Activated CD4-positive, alpha-beta memory T cell treated with anti-CD3 and anti-CD28 coated beads, Interleukin-2, amount 10 ng/mL, durations not matched to agents 7 days and 5 days (primary cell): ENCODE data around the gene SLC16A6. TPM values are rescaled to one million over a fixed set of nuclear protein-coding genes. Genes with fewer than 3 reads are reported as not detected.

Experiments used
- CTCF ChIA-PET: fragments of 350-600 bp; sonication (Branson Sonifier 250); formaldehyde crosslinking; loops from one replicate; lab custom pipeline; 2021; ENCODE audit warnings: antibody characterized with exemption, inconsistent platforms; lab: Charles Lee
- POLR2A ChIA-PET: fragments of 350-600 bp; sonication (Branson Sonifier 250); formaldehyde crosslinking; loops from one replicate; lab custom pipeline; 2021; ENCODE audit warnings: antibody characterized with exemption; lab: Charles Lee
- DNase-seq: peaks from one replicate; pipeline ENCODE4 v3.0.0-alpha.2; 2020
- H3K27ac Mint-ChIP-seq: one replicate; pipeline ENCODE4 v1.8.0; 2021; ENCODE audit warnings: mild to moderate bottlenecking, mixed read lengths
- H3K27me3 Mint-ChIP-seq: one replicate; pipeline ENCODE4 v1.8.0; 2021; ENCODE audit warnings: mixed read lengths
- H3K36me3 Mint-ChIP-seq: one replicate; pipeline ENCODE4 v1.8.0; 2021; ENCODE audit warnings: low read depth, mixed read lengths
- H3K4me1 Mint-ChIP-seq: one replicate; pipeline ENCODE4 v1.8.0; 2021; ENCODE audit warnings: mixed read lengths
- H3K4me3 Mint-ChIP-seq: one replicate; pipeline ENCODE4 v1.8.0; 2021; ENCODE audit warnings: mild to moderate bottlenecking, mixed read lengths
- H3K9me3 Mint-ChIP-seq: one replicate; pipeline ENCODE4 v1.8.0; 2021; ENCODE audit warnings: mixed read lengths
- total RNA-seq, 2 experiments: library from RNA; stranded (reverse); gene quantifications; one replicate each; pipeline ENCODE4 v1.2.3, GENCODE V29; 2021

Gene SLC16A6
- total RNA-seq, 2 experiments from 2014 or later = 10.4 to 10.8 TPM

GRCh38 chr17:68322630-68323029 is 31.7 kb upstream of the SLC16A6 start:
- DNase-seq = no peak
- POLR2A ChIA-PET = interaction anchor here (1.5 kb wide), 1 partner anchor 31 kb away, joined by 3 read pairs; the partner anchor contains the start of gene ARSG
- CTCF ChIA-PET = no interaction called here
- H3K4me3 Mint-ChIP-seq = no peak overlapping the region
- no peaks in the 10 kb centered on the region for H3K36me3 Mint-ChIP-seq
- H3K4me1 Mint-ChIP-seq = peaks cover 27% of the 10 kb centered on the region
- no peak overlapping the region for H3K27ac Mint-ChIP-seq
- H3K9me3 Mint-ChIP-seq = no peaks in the 10 kb centered on the region
- H3K27me3 Mint-ChIP-seq = no peaks in the 10 kb centered on the region

GRCh38 chr17:68321556-68321954 is 30.6 kb upstream of the SLC16A6 start:
- ChIA-PET POLR2A (interaction anchor here (1.2 to 1.5 kb wide), 2 partner anchors 22 to 30 kb away, joined by 3 to 4 read pairs; partner anchors contain the start of gene ARSG), CTCF (no interaction called here)
- Mint-ChIP-seq H3K27me3 (no peaks in the 10 kb centered on the region), H3K27ac (no peak overlapping the region), H3K4me3 (no peak overlapping the region), H3K9me3 (no peaks in the 10 kb centered on the region), H3K36me3 (peaks cover 4% of the 10 kb centered on the region), H3K4me1 (peaks cover 26% of the 10 kb centered on the region)
- DNase-seq = no peak

- Mint-ChIP-seq H3K9me3 (peaks cover 3% of the 10 kb centered on the region), H3K4me3 (no peak overlapping the region), H3K4me1 (peaks cover 28% of the 10 kb centered on the region), H3K27ac (no peak overlapping the region), H3K27me3 (no peaks in the 10 kb centered on the region), H3K36me3 (peaks cover 7% of the 10 kb centered on the region)
- DNase-seq = no peak
- ChIA-PET CTCF (interaction anchor here (0.5 kb wide), 1 partner anchor 56 kb away, joined by 3 read pairs; no protein-coding TSS in a partner anchor), POLR2A (interaction anchor here (1.2 to 1.5 kb wide), 2 partner anchors 23 to 30 kb away, joined by 3 to 4 read pairs; partner anchors contain the start of gene ARSG)
Observed at GRCh38 chr17:68320943-68321555, 30.1 kb upstream of the SLC16A6 start.

- no peak overlapping the region for H3K27ac Mint-ChIP-seq
Observed at GRCh38 chr17:68320311-68320865, 29.5 kb upstream of the SLC16A6 start.

GRCh38 chr17:68319410-68320162 is 28.7 kb upstream of the SLC16A6 start:
- ChIA-PET CTCF (no interaction called here), POLR2A (interaction anchor here (0.8 kb wide), 1 partner anchor 11 kb away, joined by 4 read pairs; no protein-coding TSS in a partner anchor)
- no peaks in the 10 kb centered on the region for H3K27me3 Mint-ChIP-seq
- DNase-seq = no peak
- H3K9me3 Mint-ChIP-seq = peaks cover 5% of the 10 kb centered on the region
- no peak overlapping the region for H3K27ac Mint-ChIP-seq
- H3K36me3 Mint-ChIP-seq = peaks cover 9% of the 10 kb centered on the region
- no peak overlapping the region for H3K4me3 Mint-ChIP-seq
- peaks cover 39% of the 10 kb centered on the region for H3K4me1 Mint-ChIP-seq

More at GRCh38 chr17:68320311-68320865, 29.5 kb upstream of the SLC16A6 start:
- H3K4me1 Mint-ChIP-seq = peaks cover 34% of the 10 kb centered on the region
- H3K36me3 Mint-ChIP-seq = peaks cover 9% of the 10 kb centered on the region
- H3K4me3 Mint-ChIP-seq = no peak overlapping the region
- no peak for DNase-seq
- peaks cover 5% of the 10 kb centered on the region for H3K9me3 Mint-ChIP-seq
- ChIA-PET POLR2A (no interaction called here), CTCF (no interaction called here)
- H3K27me3 Mint-ChIP-seq = no peaks in the 10 kb centered on the region

GRCh38 chr17:68318103-68318991 is 27.4 kb upstream of the SLC16A6 start:
- DNase-seq = no peak
- Mint-ChIP-seq H3K9me3 (peaks cover 5% of the 10 kb centered on the region), H3K4me1 (peaks cover 40% of the 10 kb centered on the region), H3K27ac (no peak overlapping the region), H3K36me3 (peaks cover 9% of the 10 kb centered on the region), H3K4me3 (no peak overlapping the region), H3K27me3 (no peaks in the 10 kb centered on the region)
- ChIA-PET POLR2A (interaction anchor here (0.6 to 9.4 kb wide), 2 partner anchors 27 to 34 kb away, joined by 4 to 74 read pairs; partner anchors contain the start of genes ARSG and SLC16A6), CTCF (interaction anchor here (0.6 to 1.6 kb wide), 5 partner anchors 9 to 173 kb away, joined by 3 to 6 read pairs (median 3); no protein-coding TSS in a partner anchor)

GRCh38 chr17:68317458-68317857 is 26.5 kb upstream of the SLC16A6 start:
- POLR2A ChIA-PET = interaction anchor here (0.6 to 9.4 kb wide), 3 partner anchors 14 to 115 kb away, joined by 3 to 74 read pairs (median 3); partner anchors contain the start of genes ARSG and SLC16A6
- no peak overlapping the region for H3K27ac Mint-ChIP-seq
- CTCF ChIA-PET = interaction anchor here (0.6 to 1.6 kb wide), 5 partner anchors 10 to 174 kb away, joined by 3 to 6 read pairs (median 3); no protein-coding TSS in a partner anchor
- peaks cover 5% of the 10 kb centered on the region for H3K9me3 Mint-ChIP-seq
- H3K4me1 Mint-ChIP-seq = peaks cover 46% of the 10 kb centered on the region
- peaks cover 9% of the 10 kb centered on the region for H3K36me3 Mint-ChIP-seq
- DNase-seq = no peak
- H3K27me3 Mint-ChIP-seq = no peaks in the 10 kb centered on the region
- no peak overlapping the region for H3K4me3 Mint-ChIP-seq

- Mint-ChIP-seq H3K4me3 (no peak overlapping the region), H3K36me3 (peaks cover 11% of the 10 kb centered on the region), H3K4me1 (peaks cover 57% of the 10 kb centered on the region), H3K9me3 (peaks cover 5% of the 10 kb centered on the region), H3K27ac (peak overlapping the region; percentile 70), H3K27me3 (no peaks in the 10 kb centered on the region)
- no peak for DNase-seq
- CTCF ChIA-PET = interaction anchor here (1.2 to 2.0 kb wide), 5 partner anchors 8 to 121 kb away, joined by 3 to 7 read pairs (median 5); no protein-coding TSS in a partner anchor
- POLR2A ChIA-PET = interaction anchor here (0.9 to 9.4 kb wide), 7 partner anchors 9 to 40 kb away, joined by 3 to 74 read pairs (median 5); partner anchors contain the start of genes ARSG and SLC16A6
Observed at GRCh38 chr17:68315930-68316329, 25.0 kb upstream of the SLC16A6 start.

- POLR2A ChIA-PET = interaction anchor here (0.9 to 9.4 kb wide), 15 partner anchors 9 to 84 kb away, joined by 3 to 74 read pairs (median 5); partner anchors contain the start of genes AMZ2, ARSG and SLC16A6
- peak; percentile 47 for DNase-seq
- H3K4me1 Mint-ChIP-seq = peaks cover 66% of the 10 kb centered on the region
- H3K4me3 Mint-ChIP-seq = peak overlapping the region; percentile 15
- H3K36me3 Mint-ChIP-seq = peaks cover 11% of the 10 kb centered on the region
- CTCF ChIA-PET = interaction anchor here (0.7 to 2.0 kb wide), 7 partner anchors 9 to 122 kb away, joined by 3 to 8 read pairs (median 5); no protein-coding TSS in a partner anchor
- H3K27ac Mint-ChIP-seq = peak overlapping the region; percentile 87
- peaks cover 5% of the 10 kb centered on the region for H3K9me3 Mint-ChIP-seq
- H3K27me3 Mint-ChIP-seq = no peaks in the 10 kb centered on the region
Observed at GRCh38 chr17:68314916-68315535, 24.1 kb upstream of the SLC16A6 start.

GRCh38 chr17:68310152-68310551 is 19.2 kb upstream of the SLC16A6 start:
- CTCF ChIA-PET = interaction anchor here (0.6 to 2.1 kb wide), 6 partner anchors 14 to 155 kb away, joined by 3 to 10 read pairs (median 3); no protein-coding TSS in a partner anchor
- peaks cover 56% of the 10 kb centered on the region for H3K4me1 Mint-ChIP-seq
- peak overlapping the region; percentile 23 for H3K27ac Mint-ChIP-seq

More at GRCh38 chr17:68310152-68310551, 19.2 kb upstream of the SLC16A6 start:
- DNase-seq = peak; percentile 56
- Mint-ChIP-seq H3K36me3 (peaks cover 15% of the 10 kb centered on the region), H3K27me3 (no peaks in the 10 kb centered on the region), H3K9me3 (no peaks in the 10 kb centered on the region), H3K4me3 (no peak overlapping the region)
- POLR2A ChIA-PET = interaction anchor here (0.7 to 9.4 kb wide), 8 partner anchors 13 to 74 kb away, joined by 3 to 74 read pairs (median 4); partner anchors contain the start of genes ARSG and SLC16A6
